Esophagus squamous epithelium (tissue), 4 donors: Measurements from ENCODE around the gene CDCA8.

Source experiments
- CTCF ChIP-seq, 6 experiments: fragments of 450-650 bp in 4 of 6; fragments of 200-600 bp in 2 of 6; sonication (generic) in 2 of 6; IDR thresholded peaks; one replicate each; pipeline ENCODE4 v1.5.1; 2016 to 2019; ENCODE audit warnings: antibody characterized with exemption in 6 of 6, mild to moderate bottlenecking in 4 of 6, moderate library complexity in 4 of 6
- POLR2A ChIP-seq, 4 donors: fragments of 450-650 bp; IDR thresholded peaks; one replicate each; pipeline ENCODE4 v1.6.1; 2017; ENCODE audit warnings: antibody characterized with exemption in 4 of 4, mild to moderate bottlenecking in 4 of 4, moderate library complexity in 3 of 4

GRCh38 chr1:37697737-37698136 is 5.4 kb downstream of the CDCA8 start:
- TF ChIP-seq CTCF (IDR thresholded peaks at IDR 0.05): no peak
- TF ChIP-seq POLR2A (IDR thresholded peaks at IDR 0.05): no peak
